Activated T-helper 17 cell treated with anti-CD3 and anti-CD28 coated beads, Interleukin-2, amount 50 U/mL, for 72 hours (primary cell): Measurements from ENCODE around the gene DNAJC11. TPM values are rescaled to one million over a fixed set of nuclear protein-coding genes. Genes with fewer than 3 reads are reported as not detected.
"Not testable (repeated sequence)": the region's sequence is repeated elsewhere in the genome, so short reads cannot be mapped to it uniquely, and the experiment has no call there.

Source experiments
- ATAC-seq: fragments of 150-1000 bp; cut with Tn5 transposase; replicated peaks from 2 replicates; pipeline ENCODE4 v1.10.0; 2021; ENCODE audit warnings: mild to moderate bottlenecking, moderate library complexity
- H3K27ac Mint-ChIP-seq: one replicate; pipeline ENCODE4 v1.8.0; 2022; ENCODE audit warnings: mixed read lengths
- H3K27me3 Mint-ChIP-seq: one replicate; pipeline ENCODE4 v1.8.0; 2022; ENCODE audit warnings: mixed read lengths
- H3K36me3 Mint-ChIP-seq: one replicate; pipeline ENCODE4 v1.8.0; 2022; ENCODE audit warnings: low read depth, mild to moderate bottlenecking, mixed read lengths
- H3K4me1 Mint-ChIP-seq: one replicate; pipeline ENCODE4 v1.8.0; 2022; ENCODE audit warnings: mixed read lengths
- H3K4me3 Mint-ChIP-seq: one replicate; pipeline ENCODE4 v1.8.0; 2022; ENCODE audit warnings: mild to moderate bottlenecking, mixed read lengths
- H3K9me3 Mint-ChIP-seq: one replicate; pipeline ENCODE4 v1.8.0; 2022; ENCODE audit warnings: mixed read lengths
- total RNA-seq, 2 donors: library from RNA; stranded (reverse); gene quantifications; one replicate each; pipeline ENCODE4 v1.2.3, GENCODE V29; 2022

The DNAJC11 gene
- total RNA-seq, 2 donors from 2014 or later = 30.6 to 70.5 TPM

DNA sequence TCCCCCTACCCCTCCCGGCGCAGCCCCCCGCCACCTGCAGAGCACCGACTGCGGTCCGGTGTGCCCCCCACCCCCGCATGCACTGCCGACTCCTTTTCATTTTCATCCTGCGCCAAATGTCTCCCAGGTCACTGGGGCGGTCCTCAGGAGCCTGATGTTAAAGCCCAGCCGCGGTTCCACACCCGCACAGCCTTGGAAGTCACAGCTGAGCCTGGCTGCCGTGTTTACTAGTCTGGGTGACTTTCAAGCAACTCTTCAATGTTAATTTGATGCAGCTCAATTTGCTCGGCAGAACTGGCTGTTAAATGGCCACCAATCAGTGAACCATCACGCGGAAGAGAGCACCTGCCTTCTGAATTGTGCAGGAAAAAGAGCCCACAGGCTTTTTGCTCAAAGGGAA lies 49.7 kb downstream of the DNAJC11 start:
- no peak overlapping the region for H3K4me3 Mint-ChIP-seq
- no peaks in the 10 kb centered on the region for H3K27me3 Mint-ChIP-seq
- H3K4me1 Mint-ChIP-seq = no peaks in the 10 kb centered on the region
- ATAC-seq = no peak
- no peaks in the 10 kb centered on the region for H3K9me3 Mint-ChIP-seq
- H3K36me3 Mint-ChIP-seq = peaks cover 44% of the 10 kb centered on the region
- no peak overlapping the region for H3K27ac Mint-ChIP-seq

DNA sequence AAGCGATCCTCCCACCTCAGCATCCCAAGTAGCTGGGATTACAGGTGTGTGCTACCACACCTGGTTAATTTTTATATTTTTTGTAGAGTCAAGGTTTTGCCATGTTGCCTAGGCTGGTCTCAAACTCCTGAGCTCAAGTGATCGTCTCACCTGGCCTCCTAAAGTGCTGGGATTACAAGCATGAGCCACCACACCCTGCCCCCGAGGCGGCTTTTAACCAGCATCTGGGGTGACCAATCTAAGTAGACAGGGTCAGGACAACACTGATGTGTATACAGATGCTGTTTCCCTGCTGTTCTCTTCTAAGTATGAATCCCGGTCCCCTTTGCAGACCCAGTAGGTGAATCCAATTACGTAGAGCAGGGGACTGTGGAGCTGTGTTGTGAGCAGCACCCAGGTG lies 53.1 kb downstream of the DNAJC11 start:
- H3K27ac Mint-ChIP-seq = no peak overlapping the region
- no peaks in the 10 kb centered on the region for H3K4me1 Mint-ChIP-seq
- no peak for ATAC-seq
- H3K4me3 Mint-ChIP-seq = no peak overlapping the region
- H3K36me3 Mint-ChIP-seq = peaks cover 41% of the 10 kb centered on the region
- H3K27me3 Mint-ChIP-seq = no peaks in the 10 kb centered on the region
- no peaks in the 10 kb centered on the region for H3K9me3 Mint-ChIP-seq

DNA sequence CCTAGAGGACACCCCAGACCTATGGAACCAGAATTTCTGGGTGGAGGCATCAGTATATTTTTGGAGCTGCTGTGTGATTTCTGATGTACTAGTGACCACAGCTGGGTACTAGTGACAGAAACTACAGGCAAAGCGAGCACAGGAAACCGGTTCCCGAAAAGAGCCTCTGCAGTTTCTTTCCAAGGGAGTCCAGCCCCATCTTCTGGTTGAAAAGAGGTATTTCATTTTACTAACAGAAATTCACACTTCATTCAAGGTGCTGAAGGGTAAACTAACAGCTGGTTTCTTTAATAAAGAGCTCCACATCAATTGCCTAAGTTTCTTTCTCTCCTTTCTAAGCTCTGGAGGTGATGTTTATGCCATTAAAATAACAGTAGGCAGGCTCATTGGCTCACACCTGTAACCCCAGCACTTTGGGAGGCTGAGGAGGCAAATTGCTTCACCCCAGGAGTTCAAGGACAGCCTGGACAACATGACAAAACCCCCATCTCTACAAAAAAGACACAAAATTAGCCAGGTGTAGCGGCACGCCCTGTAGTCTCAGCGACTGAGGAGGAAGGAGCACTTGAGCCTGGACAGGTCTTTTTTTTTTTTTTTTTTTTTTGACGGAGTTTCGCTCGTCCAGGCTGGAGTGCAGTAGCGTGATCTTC lies 55.0 kb downstream of the DNAJC11 start:
- H3K36me3 Mint-ChIP-seq = peaks cover 41% of the 10 kb centered on the region
- H3K9me3 Mint-ChIP-seq = no peaks in the 10 kb centered on the region
- H3K4me3 Mint-ChIP-seq = no peak overlapping the region
- peak; percentile 46 for ATAC-seq
- no peaks in the 10 kb centered on the region for H3K4me1 Mint-ChIP-seq
- H3K27me3 Mint-ChIP-seq = no peaks in the 10 kb centered on the region
- H3K27ac Mint-ChIP-seq = no peak overlapping the region

DNA sequence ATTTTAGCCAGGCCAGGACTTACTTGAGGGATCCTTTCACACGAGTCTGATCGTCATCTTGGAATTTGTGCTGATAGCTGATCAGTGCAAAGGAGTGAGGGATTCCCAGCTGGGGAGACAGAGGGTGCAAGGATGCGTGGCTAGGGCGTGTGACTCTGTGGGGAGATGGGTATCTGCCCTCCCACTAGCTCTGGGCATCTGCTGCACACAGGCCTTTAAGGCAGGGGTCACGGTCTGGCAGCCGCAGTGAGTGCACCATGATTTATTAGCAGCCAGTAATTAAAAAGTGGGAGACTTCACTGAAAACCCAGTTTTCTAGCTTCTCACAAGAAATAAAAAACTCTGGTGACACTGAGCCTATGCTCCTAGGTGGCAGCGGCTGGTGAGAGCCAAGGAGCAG lies 56.6 kb downstream of the DNAJC11 start:
- Mint-ChIP-seq H3K27ac (no peak overlapping the region), H3K36me3 (peaks cover 48% of the 10 kb centered on the region), H3K27me3 (no peaks in the 10 kb centered on the region), H3K4me3 (no peak overlapping the region), H3K9me3 (no peaks in the 10 kb centered on the region), H3K4me1 (no peaks in the 10 kb centered on the region)
- ATAC-seq = no peak

DNA sequence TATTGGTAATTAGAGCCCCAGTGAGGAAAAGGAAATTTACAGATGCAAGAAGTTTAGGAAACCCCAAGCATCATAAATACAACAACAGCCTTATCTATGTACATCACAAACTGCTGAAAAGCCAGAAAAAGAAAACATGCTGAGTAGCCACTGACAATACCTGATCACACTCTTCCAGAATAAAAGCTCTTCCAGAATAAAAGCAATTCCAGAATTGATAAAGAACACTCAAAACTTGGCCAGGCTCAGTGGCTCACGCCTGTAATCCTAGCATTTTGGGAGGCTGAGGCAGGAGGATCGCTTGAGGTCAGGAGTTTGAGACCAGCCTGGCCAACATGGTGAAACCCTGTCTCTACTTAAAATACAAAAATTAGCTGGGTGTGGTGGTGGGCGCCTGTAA lies 60.7 kb downstream of the DNAJC11 start:
- not testable (repeated sequence) for H3K27me3 Mint-ChIP-seq, H3K4me1 Mint-ChIP-seq, H3K27ac Mint-ChIP-seq, H3K4me3 Mint-ChIP-seq, H3K9me3 Mint-ChIP-seq, ATAC-seq
- H3K36me3 Mint-ChIP-seq = peaks cover 81% of the 10 kb centered on the region

DNA sequence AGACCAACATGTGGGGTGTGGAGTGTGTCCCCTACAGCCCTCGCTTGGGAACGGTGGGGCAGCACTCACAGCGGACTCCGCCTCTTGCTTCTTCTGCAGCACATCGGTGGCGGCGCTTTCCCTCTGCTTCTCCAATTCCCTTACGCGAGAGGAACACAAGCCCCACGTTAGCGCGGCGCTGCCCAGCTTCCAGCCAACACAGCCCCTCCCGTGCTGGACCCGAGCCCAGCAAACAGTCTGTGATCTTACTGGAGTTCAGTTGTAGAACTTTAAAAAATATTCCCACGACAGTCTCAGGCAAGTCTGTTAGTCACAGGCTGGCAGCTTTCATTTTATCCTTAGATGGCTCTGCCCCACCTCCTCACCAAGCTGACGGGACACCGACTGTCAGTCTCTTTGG lies 63.4 kb downstream of the DNAJC11 start:
- Mint-ChIP-seq H3K27me3 (no peaks in the 10 kb centered on the region), H3K9me3 (no peaks in the 10 kb centered on the region), H3K4me1 (no peaks in the 10 kb centered on the region), H3K36me3 (peaks cover 87% of the 10 kb centered on the region), H3K27ac (no peak overlapping the region), H3K4me3 (no peak overlapping the region)
- ATAC-seq = no peak

DNA sequence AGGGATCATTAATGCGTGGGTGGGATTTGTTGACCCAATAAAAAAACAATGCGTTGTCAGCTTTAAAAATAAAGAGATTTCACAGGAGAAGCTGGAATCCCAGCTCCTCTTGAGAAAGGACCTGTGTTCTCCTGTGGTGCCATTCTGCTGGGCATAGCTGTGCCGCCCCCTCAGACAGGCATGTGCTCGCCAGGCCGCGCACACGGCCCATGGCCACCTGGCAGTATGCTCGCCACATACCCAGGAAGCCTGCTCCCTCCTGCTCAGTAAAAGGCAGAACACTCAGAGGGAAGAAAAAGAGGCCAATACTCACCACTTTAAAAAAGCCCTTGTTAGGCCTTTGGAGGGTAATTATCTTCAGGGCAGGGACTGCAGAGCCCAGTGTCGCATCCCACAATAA lies 63.8 kb downstream of the DNAJC11 start:
- H3K27me3 Mint-ChIP-seq = no peaks in the 10 kb centered on the region
- H3K27ac Mint-ChIP-seq = no peak overlapping the region
- no peak for ATAC-seq
- H3K4me1 Mint-ChIP-seq = no peaks in the 10 kb centered on the region
- H3K36me3 Mint-ChIP-seq = peaks cover 87% of the 10 kb centered on the region
- no peaks in the 10 kb centered on the region for H3K9me3 Mint-ChIP-seq
- H3K4me3 Mint-ChIP-seq = no peak overlapping the region

DNA sequence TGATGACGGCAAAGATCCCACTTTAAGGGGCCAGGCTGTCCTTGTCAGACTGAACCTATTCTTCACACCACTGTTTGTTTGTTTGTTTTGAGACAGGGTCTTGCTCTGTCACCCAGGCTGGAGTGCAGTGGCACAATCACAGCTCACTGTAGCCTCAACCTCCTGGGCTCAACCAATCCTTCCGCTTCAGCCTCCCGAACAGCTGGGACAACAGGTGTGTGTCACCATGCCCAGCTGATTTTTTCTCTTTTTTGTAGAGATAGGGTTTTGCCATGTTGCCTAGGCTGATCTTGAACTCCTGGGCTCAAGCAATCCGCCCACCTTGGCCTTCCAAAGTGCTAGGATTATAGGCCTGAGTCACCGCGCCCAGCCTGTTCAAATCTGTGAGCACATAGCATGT lies 64.8 kb downstream of the DNAJC11 start:
- not testable (repeated sequence) for ATAC-seq, H3K4me1 Mint-ChIP-seq, H3K27me3 Mint-ChIP-seq, H3K4me3 Mint-ChIP-seq, H3K9me3 Mint-ChIP-seq
- H3K27ac Mint-ChIP-seq = peak overlapping the region; percentile 46
- H3K36me3 Mint-ChIP-seq = peaks cover 87% of the 10 kb centered on the region

DNA sequence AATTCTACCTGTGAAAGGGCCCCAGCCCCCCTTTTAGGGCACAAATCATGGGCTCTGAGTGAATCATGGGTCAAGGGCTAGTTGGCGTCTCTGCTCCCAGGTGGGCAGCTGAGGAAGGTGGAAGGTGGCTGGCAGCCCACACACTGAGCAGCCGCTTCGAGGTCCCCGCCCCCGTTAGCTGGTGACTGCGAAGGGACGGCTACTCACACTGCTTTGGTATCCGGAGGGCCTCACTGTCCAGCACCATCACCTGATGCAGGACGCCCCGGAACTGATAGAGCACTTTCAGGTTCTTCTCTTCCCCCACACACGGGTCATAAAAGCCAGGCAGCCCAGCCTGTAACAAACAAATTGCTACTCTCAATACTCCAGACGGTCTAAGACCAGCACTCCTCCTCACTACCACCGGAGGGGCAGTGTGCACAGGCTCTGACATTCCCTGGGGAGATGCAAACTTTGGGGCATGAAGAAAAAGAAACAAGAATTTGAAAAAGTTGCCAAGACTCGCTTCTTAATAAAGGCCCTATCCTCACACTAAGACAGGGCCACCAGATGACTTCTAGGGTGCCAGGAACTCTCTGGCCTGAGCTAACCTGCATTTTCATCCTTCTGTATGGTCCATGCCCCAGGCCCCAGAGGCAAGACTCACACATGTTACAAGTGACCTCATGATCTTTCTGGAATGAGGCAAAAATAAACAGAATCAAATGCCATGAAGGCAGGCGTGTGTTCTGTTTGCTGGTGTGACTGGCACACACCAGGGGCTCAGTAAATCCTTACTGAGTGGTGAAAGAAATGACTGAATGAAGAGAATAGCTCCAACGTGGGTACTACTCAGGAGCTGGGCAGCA lies 65.5 kb downstream of the DNAJC11 start:
- H3K27ac Mint-ChIP-seq = no peak overlapping the region
- H3K4me3 Mint-ChIP-seq = no peak overlapping the region
- no peaks in the 10 kb centered on the region for H3K27me3 Mint-ChIP-seq
- H3K9me3 Mint-ChIP-seq = no peaks in the 10 kb centered on the region
- no peak for ATAC-seq
- H3K4me1 Mint-ChIP-seq = no peaks in the 10 kb centered on the region
- H3K36me3 Mint-ChIP-seq = peaks cover 86% of the 10 kb centered on the region

DNA sequence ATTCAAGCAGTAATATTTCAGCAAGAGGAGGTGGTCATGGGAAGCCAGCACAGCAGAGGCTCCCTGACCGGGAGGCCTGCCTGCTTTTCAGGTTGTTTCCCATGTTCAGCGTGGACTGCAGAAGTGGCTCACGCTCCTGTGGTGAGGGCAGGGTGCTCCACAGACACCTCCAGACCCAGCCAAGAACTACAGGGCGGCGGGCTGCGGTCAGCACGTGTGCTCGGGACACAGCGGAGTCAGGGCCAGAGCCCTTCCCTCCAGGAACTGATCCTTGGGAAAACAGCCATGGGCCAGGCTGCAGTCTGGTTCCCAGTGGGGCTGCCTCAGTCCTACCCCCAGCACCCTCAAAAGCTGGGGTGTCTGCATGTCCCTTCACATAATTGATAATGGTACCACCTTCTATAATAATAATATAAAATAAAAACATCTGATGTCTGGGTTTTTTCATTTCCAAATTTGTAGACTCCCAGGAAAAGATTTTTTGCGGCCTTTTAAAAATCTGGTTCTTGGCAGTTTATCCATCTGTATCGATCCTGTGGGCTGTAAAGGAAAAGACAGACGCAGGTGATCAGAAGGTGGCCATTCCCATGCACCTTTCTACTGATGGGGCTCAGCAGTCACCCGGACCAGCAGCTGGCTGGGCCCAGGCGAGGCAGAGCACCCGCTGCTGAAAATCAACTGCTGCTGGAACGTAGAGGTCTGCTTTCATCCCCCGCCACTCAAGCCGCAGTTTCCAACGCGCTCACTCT lies 66.3 kb downstream of the DNAJC11 start:
- Mint-ChIP-seq H3K9me3 (no peaks in the 10 kb centered on the region), H3K36me3 (peaks cover 83% of the 10 kb centered on the region), H3K4me1 (no peaks in the 10 kb centered on the region), H3K27me3 (no peaks in the 10 kb centered on the region), H3K27ac (no peak overlapping the region), H3K4me3 (no peak overlapping the region)
- ATAC-seq = no peak

DNA sequence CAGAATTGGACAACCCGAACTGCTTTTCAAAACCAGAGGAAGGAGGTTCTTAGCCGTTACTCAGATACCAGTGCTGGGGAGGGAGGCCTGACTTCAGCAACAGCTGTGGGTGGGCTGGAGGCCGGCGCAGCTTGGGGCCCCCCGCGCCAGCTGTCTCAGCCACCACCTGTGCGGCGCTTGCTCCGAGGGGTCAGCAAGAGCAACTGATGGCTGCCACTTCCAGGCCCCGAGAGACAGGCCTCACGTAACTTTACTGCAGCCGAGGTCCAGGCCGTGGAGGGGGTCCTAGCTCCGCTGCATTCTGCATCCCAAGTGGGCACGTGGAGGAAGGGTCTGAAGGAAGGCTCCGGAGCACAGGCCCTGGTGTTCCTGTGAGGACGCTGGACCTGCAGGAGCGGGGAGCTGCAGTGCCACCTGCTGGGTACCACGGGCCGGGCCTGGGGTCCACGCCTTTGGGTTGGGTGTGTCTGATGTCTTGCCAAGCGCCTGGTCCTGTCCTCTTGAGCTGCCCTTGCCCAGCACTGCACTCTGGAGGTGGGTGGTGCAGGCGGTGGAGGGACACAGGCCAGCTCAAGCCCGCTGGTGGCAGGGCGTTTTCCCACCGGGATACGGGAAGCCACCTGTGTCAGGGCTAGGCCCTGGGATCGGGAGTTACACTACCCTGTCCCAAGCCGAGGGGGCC lies 67.1 kb downstream of the DNAJC11 start:
- H3K27me3 Mint-ChIP-seq = no peaks in the 10 kb centered on the region
- H3K9me3 Mint-ChIP-seq = no peaks in the 10 kb centered on the region
- peaks cover 83% of the 10 kb centered on the region for H3K36me3 Mint-ChIP-seq
- no peak overlapping the region for H3K4me3 Mint-ChIP-seq
- H3K27ac Mint-ChIP-seq = no peak overlapping the region
- H3K4me1 Mint-ChIP-seq = peaks cover 3% of the 10 kb centered on the region
- peak; percentile 58 for ATAC-seq

DNA sequence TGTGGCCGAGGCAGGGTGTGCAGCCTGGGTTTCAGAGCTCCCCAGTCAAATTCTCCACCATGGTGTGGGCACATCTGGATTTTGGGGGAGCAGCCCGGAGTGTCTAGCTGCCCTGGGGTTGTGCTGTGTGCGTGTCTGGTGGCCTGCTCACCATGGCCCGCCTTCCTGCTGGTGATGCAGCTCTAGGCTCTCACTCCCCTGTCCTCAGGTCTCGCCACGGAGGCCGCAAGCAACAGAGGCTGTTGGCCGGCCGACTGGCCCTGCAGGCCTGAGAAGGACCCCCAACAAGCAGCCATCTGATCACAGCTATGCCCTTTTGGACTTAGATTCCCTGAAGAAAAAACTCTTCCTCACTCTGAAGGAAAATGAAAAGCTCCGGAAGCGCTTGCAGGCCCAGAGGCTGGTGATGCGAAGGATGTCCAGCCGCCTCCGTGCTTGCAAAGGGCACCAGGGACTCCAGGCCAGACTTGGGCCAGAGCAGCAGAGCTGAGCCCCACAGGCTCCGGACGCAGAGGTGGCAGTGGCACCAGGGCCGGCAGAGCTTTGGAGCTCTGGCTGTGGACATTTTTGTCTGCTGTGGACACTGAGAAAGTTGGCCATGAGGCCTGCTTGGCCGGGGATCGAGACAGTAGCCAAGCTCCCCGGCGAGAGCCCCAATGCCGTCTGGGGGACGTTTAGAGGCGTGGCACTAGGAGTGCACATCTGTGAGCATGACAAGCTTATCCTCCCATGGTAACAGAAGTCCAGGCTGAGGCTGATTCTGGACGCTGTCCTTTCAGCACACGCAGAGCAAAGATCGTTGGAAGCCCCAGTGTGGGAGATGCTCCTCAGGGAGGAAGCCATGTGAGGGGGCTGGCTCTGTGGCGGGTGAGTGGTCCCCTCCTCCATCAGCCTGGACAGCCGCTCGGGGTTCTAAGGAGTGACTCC lies 68.8 kb downstream of the DNAJC11 start:
- H3K9me3 Mint-ChIP-seq = no peaks in the 10 kb centered on the region
- ATAC-seq = no peak
- H3K36me3 Mint-ChIP-seq = peaks cover 86% of the 10 kb centered on the region
- H3K27me3 Mint-ChIP-seq = no peaks in the 10 kb centered on the region
- H3K4me1 Mint-ChIP-seq = peaks cover 5% of the 10 kb centered on the region
- no peak overlapping the region for H3K4me3 Mint-ChIP-seq
- H3K27ac Mint-ChIP-seq = no peak overlapping the region

DNA sequence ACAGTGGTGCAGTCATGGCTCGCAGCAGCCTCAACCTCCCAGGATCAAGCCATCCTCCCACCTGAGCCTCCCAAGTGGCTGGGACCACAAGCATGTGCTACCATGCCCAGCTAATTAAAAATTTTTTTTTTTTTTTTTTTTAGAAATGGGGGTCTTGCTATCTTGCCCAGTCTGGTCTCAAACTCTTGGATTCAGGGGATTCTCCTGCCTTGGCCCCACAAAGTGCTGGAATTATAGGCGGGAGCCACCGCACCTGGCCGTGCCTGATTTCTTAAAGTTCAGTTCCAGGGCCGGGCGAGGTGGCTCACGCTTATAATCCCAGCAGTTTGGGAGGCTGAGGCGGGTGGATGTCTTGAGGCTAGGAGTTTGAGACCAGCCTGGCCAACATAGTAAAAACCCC lies 70.6 kb downstream of the DNAJC11 start:
- Mint-ChIP-seq H3K27ac (no peak overlapping the region), H3K27me3 (no peaks in the 10 kb centered on the region), H3K4me3 (no peak overlapping the region), H3K9me3 (no peaks in the 10 kb centered on the region), H3K36me3 (peaks cover 85% of the 10 kb centered on the region), H3K4me1 (peaks cover 5% of the 10 kb centered on the region)
- ATAC-seq = no peak
